ENCODE results near the gene CROCC2.

DNA sequence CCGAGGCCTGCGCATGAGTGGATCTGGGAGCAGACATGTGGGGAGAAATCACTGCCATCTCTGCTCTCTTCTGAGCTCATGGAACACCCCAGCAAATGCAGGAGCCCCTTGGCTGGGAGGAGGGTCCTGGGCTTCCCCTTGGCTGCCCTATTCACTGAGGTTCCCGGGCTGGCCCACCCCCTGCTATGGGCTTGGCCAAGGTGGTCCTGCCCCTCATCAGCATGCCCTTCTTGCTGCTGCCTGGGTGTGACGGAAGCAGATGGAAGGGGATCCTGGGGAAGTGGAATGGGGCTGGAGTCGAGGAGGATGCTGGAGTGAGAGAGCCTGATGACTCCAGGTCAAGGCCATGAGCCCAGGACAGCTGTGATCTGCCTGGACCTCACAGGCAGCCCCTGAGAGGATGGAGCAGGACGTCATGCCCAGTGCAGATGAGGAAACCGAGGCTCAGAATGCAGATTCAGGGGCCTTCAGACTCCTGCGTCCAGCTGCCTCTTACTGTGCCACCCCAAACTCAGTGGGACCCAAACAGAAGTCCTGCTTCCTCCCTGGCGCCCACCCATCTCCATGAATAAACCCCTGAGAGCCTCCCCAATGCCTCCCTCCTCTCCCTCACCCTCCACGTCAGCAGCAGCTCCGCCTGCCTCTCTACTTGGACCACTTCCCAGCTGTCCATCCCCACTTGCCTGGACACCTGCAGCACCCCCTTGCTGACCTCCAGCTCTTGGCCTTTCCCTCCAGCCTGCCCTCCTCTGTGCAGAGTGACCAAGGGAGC is 96.3 kb downstream of the CROCC2 start:
- TF ChIP-seq, protein P1, sequence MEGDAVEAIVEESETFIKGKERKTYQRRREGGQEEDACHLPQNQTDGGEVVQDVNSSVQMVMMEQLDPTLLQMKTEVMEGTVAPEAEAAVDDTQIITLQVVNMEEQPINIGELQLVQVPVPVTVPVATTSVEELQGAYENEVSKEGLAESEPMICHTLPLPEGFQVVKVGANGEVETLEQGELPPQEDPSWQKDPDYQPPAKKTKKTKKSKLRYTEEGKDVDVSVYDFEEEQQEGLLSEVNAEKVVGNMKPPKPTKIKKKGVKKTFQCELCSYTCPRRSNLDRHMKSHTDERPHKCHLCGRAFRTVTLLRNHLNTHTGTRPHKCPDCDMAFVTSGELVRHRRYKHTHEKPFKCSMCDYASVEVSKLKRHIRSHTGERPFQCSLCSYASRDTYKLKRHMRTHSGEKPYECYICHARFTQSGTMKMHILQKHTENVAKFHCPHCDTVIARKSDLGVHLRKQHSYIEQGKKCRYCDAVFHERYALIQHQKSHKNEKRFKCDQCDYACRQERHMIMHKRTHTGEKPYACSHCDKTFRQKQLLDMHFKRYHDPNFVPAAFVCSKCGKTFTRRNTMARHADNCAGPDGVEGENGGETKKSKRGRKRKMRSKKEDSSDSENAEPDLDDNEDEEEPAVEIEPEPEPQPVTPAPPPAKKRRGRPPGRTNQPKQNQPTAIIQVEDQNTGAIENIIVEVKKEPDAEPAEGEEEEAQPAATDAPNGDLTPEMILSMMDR (IDR thresholded peaks at IDR 0.05) = no peak
- TF ChIP-seq EZH2 (IDR thresholded peaks at IDR 0.05; ENCODE audit: borderline replicate concordance, insufficient read depth, low read depth, low read length, poor library complexity, severe bottlenecking) = no peak

All from B cell (primary cell).